ENCODE data around the gene MRPL44.

MRPL44 gene

DNA sequence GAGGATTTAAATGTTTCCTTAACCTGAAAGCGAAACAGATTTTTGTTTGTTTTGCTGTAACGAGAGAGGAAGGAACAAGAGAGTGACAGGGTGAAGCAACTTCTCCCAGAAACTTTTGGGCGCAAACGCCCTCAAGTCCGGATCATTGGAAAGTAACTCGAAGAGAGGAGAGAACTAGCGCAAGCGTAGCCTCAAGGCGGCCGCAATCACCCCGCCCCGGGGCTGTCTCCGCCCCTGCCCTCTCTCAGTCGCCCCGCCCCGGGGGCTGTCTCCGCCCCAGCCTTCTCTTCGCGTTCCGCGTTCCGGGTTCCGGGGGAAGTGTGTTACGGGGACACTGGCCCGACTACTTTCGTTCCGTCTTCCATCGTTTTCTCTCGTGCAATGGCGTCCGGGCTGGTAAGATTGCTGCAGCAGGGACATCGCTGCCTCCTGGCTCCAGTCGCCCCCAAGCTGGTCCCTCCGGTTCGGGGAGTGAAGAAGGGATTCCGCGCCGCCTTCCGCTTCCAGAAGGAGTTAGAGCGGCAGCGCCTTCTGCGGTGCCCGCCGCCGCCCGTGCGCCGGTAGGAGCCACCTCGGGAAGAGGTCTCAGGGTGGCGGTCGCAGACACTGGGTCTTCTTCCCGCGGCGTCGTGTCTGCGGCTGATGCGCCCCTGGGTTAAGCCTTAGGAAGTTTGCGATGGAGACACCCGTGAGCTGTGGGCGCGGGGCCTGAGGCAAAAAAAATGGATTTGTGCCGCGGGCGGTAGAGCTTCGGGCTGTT is at the start of gene MRPL44:
Gene MRPL44 (plus strand): TSS at position 372 of the 760 bp plus-strand sequence. CDS start 10 bp downstream, at position 382.
- peak; percentile 88 for DNase-seq

- DNase-seq = no peak
Observed at GRCh38 chr2:223908304-223908998, 48.8 kb upstream of the MRPL44 start.

DNA sequence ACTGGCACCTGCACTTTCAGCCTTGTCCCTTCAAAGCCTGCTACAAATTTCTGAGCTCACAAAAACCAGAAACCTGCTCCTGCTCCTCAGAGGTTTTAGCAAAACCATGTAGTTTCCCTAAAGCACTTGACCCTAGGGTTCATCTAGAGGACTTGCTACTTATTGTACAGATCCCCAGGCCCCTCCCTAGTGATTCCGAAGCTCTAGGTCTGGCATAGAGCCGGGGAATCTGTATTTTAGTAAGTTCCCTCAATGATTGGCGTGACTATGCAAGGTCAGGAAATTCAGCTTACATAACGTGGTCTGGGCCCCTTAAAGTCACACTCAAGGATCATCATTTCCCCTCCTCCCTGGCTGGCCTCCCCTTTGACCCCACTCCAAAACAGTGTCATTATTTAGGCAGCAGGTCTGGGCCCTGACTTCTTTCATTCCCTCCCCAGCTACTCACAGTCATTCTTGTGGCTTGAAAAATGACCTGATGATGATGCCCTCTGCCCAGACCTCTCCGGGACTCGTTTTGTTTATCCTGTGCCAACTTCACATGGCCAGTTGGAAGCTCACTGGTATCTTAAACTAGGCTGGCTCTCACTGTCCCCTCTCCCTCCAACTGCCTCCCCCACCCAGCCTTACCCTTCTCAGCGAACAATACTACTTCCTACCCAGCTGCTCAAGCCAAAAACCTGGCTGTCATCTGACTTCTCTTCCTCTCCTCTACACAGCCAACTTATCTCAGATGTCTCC is 48.1 kb upstream of the MRPL44 start:
- DNase-seq = no peak

DNA sequence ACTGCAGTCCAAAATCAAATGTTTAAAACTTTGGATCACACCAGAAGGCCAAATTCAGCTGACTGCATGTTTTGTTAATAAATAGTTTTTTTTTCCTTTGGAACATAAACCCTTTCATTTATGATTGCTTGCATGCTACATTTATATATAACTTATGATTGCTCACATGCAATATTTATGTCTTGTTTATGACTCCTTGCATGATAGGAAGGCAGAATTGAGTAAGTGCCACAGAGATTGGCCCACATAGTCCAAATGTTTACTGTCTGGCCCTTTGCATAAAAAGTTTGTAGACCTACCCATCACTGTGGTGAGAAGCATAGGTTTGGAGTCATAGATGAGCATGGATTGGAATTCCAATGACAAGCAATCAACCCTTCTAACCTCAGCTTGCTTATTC is 42.9 kb upstream of the MRPL44 start:
- DNase-seq = no peak

DNA sequence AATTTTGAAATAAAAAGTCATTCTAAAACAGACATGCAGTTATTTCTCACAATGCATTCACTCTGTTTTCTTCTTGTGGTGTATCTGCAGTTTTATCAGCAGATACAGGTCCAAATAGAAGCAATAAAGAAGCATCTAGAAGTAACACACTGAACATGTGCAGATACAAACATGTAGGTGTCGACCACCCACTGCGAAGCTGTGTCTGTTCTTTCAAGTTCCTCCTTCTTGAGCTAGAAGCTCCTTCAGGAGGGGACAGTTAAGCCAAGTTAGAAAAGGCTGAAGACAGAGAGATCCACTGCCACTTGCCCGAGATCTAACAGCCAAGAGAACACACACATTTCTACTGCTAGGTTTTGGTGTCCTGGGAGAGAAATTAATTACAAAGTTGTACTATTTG is 42.2 kb upstream of the MRPL44 start:
- DNase-seq = no peak

- DNase-seq = no peak
Observed at GRCh38 chr2:223916181-223916920, 40.9 kb upstream of the MRPL44 start.

- DNase-seq = no peak
Observed at GRCh38 chr2:223918671-223919134, 38.6 kb upstream of the MRPL44 start.

DNA sequence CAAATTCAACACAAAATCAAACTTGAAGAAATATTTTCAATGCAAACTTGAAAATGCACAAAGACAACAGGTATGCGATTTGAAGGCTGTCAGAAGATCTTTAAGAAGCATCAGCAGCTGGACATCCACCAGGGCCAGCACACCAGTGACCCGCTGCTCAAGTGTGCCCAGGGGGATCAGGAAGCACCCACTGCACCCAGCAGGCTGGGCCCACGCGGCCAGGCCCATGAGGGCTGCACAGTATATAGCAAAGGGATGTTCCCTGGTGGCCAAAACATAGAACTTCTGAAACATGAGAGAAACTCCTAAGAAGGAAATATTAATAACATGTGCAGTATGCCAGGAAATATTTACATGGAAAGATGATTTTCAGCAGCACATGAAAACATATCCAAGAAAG is 37.2 kb upstream of the MRPL44 start:
- DNase-seq = no peak

- DNase-seq = no peak
Observed at GRCh38 chr2:223921204-223921603, 36.1 kb upstream of the MRPL44 start.

GRCh38 chr2:223922308-223922707 is 35.0 kb upstream of the MRPL44 start:
- DNase-seq = no peak

GRCh38 chr2:223923976-223924375 is 33.3 kb upstream of the MRPL44 start:
- DNase-seq = no peak

DNA sequence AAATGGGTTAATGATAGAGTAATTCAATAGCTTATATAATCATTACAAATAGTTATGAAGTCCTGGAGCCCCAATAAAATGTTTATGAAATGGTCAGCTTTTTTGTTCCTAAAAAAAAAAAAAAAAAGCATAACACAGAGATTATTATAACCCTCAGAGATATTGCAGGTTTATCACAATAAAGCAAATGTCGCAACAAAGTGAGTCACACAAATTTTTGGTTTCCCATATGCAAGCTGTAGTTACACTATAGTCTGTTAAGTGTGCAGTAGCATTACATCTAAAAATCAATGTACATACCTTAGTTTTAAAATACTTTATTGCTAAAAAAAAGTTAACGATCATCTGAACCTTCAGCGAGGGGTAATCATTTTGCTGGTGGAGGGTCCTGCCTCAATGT is 32.2 kb upstream of the MRPL44 start:
- DNase-seq = no peak

- DNase-seq = no peak
Observed at GRCh38 chr2:223928113-223929006, 28.9 kb upstream of the MRPL44 start.

- DNase-seq = no peak
Observed at GRCh38 chr2:223929571-223930102, 27.6 kb upstream of the MRPL44 start.

GRCh38 chr2:223930103-223930976 is 26.9 kb upstream of the MRPL44 start:
- DNase-seq = no peak

GRCh38 chr2:223932816-223933800 is 24.2 kb upstream of the MRPL44 start:
- no peak for DNase-seq

DNA sequence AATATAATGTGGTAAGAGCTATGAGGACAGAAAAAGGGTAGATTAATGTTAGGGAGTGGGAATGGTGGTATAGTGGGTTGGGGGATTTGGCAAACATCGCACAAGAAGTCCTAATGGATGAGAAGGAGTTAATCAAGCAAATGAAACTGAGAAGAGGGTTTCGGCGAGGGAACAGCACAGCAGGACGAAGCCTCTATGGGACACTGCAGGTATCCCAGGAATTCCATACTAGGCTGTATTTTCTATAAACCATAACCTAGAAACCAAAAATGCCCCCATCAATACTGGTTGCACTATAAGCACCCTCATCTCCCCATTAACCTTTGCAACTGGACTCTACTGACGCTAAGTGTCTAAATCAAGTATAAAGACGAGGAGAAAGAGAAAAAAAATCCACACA is 22.4 kb upstream of the MRPL44 start:
- DNase-seq = no peak

- DNase-seq = no peak
Observed at GRCh38 chr2:223935459-223936125, 21.7 kb upstream of the MRPL44 start.

- DNase-seq = no peak
Observed at GRCh38 chr2:223936862-223937326, 20.4 kb upstream of the MRPL44 start.

All from DMS79 treated with DMSO at 0.1 percent for 48 hours (cell line).